NCI-H2196 treated with DMSO at 0.1 percent for 48 hours (cell line): ENCODE results near the gene IL24.

Experiments used
- DNase-seq: peaks from one replicate; lab custom pipeline; 2025; ENCODE audit not compliant: unreplicated experiment; lab: John Stamatoyannopoulos, UW

IL24 gene

DNA sequence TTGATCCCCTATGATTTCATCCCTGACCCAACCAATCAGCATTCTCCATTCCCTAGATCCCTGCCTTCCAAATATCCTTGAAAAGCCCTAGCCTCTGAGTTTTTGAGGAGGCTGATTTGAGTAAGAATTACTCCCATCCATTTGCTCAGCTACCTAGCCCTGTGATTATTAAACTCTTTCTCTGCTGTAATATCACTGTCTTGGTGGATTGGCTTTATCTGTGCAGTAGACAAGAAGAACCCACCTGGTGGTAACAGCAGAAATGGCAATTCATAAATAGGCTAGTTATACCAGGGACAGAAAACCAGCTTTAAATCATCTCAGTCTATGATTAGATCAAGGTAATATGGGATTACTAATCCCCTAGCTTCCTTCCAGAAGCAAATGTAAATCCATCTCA lies 18.8 kb upstream of the IL24 start:
- no peak for DNase-seq

DNA sequence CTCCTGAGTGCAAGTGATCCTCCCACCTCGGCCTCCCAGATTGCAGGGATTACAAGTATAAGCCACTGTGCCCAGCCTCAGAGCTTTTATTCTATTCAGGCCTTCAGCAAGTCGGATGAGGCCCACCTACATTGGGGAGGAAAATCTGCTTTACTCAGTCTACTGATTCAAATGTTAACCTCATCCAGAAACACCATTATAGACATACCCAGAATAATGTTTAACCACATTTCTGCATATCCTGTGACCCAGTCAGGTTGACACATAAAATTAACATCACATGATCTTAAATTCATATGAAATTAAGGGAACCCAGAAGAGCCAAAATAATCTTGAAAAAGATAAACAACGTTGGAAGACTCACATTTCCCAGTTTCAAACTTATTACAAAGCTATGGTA lies 16.9 kb upstream of the IL24 start:
- no peak for DNase-seq

DNA sequence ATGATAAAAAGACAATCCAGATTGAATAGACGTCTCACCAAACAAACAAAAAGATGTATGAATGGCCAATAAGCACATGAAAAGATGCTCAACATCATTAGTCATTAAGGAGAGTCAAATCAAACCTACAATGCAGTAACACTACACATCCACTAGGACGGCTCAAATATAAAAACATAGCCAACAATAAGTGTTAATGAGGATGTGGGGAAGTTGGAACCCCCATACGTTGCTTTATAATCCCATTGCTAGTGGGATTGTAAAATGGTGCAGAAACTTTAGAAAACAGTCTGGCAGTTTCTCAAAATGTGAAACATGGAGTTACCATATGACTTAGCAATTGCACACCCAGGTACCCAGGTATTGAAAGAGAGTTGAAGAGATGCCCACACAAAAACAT lies 14.7 kb upstream of the IL24 start:
- DNase-seq, result no peak

DNA sequence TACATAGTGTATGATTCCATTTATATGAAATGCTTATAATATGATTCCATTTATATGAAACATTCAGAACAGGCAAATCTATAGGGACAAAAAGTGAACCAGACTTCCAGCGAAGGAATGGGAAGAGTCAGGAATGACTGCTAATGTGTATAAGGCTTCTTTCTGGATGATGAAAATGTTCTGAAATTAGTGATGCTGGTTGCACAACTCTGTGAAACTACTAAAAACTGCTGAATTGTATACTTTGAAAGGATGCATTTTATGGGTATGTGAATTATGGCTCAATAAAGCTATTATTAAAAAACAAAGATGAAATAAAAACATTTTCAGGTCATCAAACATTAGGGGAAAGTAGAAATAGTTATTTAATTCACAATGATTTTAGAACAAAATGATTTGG lies 14.1 kb upstream of the IL24 start:
- DNase-seq, result no peak

DNA sequence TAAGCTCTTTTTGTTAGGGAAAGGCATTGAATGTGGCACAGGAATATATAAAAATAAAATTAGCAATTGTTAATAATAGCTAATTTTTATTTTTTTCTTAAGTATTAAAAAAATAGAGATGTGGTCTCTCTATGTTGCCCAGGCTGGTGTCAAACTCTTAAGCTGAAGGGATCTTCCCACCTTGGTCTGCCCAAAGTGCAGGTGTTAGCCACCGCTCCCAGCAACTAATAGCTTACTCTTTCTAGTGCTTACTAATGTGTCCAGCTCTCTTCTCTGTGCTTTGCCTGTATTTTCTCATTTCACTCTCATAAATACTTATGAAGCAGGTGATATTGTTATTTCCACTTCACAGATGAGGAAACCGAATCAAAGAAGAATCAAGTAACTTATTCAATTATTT lies 13.4 kb upstream of the IL24 start:
- DNase-seq, result no peak

DNA sequence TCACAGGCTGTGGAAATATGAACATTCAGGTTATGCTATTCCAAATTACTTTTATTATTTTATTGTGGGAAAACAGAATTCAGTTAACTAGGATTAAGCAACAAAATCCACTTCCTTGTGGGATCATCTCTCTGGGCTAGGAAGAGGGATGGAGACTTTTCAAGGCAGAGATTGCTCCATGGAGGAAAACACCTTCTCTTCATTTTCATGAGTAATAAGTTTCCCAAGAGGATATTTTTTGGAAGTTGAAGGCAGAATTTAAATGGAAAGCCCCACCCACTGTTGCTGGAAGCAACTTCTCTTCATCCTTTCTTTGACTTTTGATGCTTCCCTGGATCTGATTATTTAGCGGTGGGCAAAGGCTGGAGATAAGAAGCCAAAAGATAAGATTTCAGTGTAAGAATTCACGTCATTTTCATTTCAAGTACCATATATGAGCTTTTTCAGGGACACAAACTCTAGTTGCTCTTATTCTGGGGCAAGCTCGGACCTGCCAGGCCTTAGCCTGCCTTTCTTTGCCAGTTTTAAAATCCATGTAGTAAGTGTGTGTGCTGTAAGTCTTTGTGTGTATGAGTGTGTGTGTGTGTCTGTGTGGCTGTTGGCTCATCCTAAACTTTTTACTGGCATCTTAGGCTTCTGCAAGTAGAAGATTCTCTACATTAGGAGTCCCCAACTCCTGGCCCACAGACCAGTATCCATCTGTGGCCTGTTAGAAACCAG lies 11.7 kb upstream of the IL24 start:
- DNase-seq, result no peak

DNA sequence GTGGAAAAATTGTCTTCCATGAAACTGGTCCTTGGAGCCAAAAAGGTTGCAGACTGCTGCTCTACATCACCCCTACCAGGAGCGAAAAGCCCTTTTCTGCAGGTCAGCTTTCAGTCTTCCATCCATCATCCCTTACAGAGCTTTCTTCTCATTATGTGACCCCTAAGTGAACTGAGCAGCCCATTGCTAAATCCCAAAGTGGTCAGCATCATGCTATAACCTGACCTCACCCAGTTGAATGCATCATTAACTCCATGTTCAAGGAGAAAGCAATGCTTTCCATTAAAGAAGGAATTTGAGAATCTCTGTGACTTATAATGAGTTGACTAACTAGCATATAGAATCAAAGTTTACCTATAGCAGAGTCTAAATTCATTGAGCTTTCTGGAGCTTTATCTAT lies 10.4 kb upstream of the IL24 start:
- DNase-seq, result no peak

DNA sequence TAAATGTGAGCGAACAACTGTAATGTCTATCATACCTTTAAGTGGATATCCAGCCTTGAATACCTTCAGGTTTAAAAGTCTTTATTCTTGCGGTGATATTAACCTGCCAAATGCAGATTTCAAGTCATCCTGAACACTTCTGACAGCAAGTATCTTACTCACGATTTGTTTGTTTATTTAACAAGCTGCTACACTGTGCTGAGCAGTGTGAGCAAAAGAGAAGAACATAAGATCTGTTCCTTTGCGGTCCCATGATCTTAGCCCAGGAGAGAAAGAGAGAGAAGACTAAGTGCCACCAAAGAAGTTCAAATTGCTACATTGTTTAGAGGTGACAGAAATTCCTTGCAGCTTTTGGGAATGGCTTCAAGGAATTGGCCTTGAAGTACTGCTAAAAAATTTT lies 9.5 kb upstream of the IL24 start:
- no peak for DNase-seq

DNA sequence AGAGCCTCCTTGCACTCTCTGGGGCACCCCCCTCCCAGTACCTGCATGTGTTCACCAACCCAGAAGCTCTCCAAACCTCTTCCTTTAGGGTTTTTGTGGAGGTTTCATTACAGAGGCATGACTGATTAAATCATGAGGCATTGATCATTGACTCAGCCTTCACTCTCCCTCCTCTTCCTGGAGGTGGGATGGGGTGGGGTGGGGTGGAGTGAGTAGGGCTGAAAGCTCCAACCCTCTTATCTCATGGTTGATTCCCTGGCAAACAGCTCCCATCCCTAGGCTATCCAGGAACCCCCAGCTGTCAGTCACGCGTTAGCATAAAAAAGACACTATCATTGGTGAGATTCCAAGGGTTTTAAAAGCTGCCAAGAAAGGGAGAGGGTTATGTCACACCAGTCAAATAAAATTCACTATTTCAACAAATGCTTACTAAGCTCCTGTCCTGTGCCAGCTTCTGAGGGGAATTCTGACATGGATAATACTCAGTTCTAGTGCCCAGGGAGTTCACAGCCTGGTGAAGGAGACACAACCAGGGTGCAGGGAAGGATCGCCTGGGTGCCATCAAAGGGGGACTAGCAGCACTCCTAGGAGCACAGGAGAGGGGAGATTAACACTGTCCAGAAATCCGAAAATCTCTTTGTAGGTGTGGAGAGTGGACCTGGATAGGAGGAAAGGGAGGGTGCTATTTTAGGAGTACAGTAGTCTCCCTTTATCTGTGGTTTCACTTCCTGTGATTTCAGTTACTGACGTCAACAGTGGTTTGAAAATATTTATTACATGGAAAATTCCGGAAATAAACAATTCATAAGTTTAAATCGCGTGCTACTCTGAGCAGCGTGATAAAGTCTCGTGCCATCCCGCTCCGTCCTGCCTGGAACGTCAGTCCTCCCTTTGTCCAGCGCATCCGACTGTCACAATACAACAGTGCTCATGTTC lies 6.8 kb upstream of the IL24 start:
- no peak for DNase-seq

DNA sequence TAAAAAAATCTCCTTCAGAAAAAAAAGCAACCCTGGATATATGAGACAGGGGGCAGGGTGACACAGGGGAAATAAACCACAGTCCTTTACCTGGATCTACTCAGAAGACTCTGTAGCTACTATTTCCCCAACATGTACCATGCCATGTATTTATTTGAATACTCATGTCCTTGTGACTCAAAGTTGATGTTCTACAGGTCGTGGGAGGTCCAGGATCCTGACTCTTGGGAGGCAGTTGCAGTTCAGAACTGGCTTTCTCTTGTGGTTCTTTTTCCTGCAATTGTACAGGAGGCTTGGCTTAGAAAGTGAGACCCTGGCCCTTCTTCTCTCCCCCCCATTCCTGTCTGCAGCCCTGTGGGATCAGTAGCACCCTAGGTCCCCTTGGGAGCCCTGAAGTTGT lies 5.8 kb upstream of the IL24 start:
- DNase-seq, result no peak

DNA sequence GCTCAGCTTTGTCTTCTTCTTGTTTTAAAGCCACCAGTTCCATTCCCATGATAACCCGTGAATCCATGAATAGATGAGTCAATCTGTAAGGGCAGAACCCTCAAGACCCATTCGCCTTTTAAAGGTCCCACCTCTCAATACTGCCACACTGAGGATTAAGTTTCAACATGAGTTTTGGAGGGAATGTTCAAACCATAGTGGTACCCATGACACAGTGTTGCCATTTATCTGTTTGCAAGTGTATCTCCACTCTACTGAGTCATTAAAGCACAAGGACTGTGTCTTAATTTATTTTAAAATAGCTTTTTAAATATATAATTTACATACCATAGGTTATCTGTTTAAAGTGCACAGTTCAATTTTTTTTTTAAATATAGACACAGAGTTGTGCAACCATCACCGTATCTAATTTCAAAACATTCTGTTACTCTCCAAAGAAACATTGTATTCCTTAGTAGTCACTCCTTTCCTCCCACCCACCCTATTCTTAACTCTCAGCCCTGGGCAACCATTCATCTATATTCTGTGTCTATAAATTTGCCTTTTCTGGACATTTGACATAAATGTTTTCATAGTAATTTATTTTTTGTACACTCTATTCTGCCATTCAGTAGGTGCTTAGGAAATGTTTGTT lies 4.8 kb upstream of the IL24 start:
- DNase-seq, result no peak

DNA sequence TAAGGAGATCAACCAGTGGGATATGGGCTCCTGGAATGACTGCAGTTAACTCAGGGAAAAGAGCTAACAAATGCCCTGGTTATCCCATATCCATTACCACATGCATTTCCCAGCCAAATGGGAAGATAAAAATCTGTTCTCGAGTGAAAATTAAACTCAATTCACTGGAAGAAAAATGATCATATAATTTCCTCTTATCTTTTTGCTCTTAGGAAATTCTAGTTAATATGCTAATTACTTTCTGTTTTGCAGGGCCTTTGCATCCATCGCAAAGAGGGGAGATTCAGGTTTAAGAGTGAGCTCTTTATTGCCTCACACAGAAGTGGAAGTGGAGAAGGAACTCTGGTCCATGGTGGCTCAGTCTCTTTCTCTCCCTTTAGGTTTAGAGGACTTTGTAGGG lies 3.9 kb upstream of the IL24 start:
- DNase-seq, result no peak

DNA sequence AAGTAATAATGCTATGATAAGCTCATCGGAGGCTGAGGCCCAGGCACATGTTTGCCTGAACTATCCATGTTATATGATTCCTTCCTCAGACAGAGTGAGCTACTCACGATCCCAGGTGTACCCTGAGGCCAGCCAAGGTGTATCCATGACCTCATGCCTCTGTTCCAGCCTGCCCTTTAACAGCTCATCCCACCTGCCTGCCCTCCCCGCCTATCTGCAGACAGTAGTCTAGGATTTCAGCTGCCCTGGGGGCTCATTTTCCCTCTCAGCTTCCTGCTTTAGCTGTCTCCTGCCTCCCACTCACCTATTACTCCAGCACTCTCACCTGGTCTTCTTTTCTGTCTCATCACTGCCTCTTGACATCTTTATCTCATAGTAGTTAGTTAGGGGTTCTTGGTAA lies 1.9 kb upstream of the IL24 start:
- DNase-seq, result peak; percentile 95

DNA sequence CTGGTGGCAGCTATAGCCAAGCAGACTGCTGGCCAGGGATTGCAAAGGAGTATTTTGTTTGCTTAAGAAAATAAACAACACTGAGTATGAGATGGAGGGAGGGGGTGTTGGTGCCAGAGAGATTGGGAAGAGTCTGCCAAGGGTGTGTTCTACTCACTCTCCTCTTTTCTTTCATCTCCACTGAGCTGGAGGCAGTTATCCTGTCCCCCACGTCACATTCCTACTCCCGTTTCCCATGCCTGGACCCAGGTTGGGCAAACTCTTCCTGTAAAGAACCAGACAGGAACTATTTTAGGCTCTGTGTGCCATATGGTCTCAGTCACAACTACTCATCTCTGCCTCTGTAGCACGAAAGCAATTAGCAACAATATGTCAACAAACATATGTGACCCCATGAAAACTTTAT lies 1.4 kb upstream of the IL24 start:
- DNase-seq, result peak; percentile 90

DNA sequence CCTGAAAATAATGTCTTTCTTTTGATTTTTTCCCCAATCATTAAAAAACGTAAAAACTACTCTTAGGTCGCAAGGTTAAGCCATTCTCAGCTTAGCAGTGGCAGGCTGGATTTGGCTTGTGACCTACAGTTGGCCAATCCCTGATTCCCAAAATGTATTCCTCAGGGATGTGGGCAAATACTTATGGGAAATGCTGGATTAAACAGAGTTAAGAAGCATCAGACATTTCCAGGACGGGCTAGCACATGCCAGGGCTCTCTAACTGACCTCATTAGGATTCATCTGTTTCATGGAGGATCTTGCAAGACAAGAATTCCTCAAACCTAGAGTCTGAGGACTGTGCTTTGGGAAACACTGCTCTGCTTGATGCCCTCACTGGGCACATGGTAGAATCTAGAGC lies 982 bp upstream of the IL24 start:
- DNase-seq, result no peak

DNA sequence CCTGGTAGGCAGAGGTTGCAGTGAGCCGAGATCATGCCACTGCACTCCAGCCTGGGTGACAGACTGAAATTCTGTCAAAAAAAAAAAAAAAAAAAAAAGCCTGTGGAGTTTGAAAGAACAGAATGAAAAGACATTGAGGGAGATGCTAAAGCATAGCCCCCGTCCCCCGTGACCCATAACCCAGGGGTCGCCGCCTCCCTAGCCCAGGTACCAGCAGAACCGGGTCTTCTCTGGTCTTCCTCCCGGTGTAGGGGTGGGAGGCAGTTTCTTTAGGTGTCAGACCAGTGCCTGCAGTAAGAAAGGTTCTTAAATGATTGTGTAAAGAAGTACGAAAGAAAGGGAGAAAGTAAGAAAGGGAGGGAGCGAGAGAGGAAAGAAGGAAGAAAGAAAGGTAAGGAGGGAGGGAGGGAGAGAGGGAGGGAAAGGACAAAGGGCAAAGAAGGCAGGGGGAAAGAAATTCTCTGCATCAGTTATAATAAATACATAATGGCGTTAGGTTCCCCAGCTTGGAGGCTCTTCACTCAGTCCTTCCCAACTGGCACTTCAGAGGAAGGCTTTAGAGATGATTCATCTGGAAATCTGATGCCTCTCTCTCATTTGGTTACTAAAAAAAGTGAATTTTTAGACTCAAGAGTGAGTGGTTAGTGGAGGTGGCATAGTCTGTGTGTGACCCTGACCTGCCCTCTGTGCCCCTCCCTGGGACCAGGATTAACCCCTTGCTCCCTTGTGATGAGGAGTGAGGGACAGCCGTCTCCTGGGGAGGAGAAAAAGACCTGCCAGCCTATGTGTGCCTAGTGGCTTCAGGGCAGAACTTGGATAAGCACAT lies 1.1 kb downstream of the IL24 start:
- DNase-seq, result peak; percentile 48

DNA sequence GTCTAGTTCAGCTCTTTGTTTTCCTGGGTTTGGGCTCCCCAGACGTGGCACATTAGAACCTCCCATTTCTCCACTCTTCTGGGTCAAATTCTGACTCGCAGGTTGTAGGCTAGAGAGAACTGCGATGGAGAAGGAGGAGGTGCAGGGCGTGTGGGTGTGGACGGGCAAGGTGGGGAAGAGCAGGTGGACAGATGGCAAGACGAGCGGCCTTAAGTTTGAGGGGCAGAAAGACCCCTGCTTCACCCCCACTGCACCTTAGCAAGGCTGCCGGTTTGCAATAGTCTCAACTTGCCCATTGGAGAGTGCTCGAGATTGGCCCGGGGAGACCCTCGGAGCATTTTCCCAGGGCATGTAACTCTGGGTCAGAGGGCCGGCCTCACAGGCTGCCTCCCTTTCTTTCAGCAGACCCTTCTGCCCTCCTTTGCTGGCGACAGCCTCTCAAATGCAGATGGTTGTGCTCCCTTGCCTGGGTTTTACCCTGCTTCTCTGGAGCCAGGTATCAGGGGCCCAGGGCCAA lies 1.7 kb downstream of the IL24 start:
- DNase-seq, result no peak

DNA sequence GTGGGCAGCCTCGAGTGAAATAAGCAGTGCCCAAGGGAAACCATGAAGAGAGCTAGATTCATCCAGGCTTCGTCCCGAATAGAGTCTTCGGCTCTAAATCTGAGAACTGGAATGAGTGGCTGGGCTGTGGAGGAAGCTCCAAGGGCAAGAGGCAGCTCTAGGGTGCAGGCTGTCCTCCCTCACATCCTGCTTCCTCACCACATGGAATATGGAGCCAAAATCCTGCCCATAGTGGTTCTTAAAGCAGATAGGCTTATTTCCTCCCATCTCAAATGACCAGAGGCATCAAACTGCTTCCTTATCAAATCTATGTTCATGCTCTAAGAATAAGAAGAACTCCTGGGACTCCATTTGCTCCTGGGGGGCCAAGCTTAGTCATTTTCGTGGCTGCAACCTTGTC lies 2.5 kb downstream of the IL24 start:
- DNase-seq, result no peak

DNA sequence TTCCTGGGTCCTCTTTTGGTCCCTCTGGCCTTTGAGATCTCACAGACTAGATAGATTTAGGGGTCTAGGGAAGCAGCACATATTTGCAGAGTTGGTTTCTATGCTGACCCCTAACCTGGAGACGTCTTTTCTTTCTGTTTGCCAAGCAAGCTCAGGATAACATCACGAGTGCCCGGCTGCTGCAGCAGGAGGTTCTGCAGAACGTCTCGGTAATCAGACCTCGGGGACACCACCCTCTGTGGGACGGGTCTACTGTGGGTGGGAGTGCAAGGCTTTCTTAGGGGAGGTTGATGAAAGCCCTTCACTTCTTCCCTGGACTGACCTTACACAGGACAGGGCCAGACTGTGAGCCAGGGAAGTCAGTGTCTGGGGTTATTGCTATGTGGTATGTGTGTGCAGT lies 2.9 kb downstream of the IL24 start:
- no peak for DNase-seq

DNA sequence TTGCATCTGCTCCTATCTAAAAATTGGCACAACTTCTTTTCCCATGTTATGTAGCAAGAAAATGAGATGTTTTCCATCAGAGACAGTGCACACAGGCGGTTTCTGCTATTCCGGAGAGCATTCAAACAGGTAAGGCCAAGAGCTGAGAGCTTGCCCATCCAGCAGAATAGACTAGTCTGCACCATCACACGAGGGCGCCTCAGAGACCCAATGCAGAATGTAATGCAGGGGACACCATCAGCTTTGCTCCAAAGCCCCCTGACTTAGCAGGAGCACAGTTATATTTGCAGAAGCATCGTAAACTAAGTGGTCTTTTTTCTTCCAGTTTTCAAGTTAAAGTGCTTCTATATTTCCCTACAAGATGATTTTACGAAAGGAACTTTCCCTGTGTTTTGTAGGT lies 4.7 kb downstream of the IL24 start:
- DNase-seq, result no peak

DNA sequence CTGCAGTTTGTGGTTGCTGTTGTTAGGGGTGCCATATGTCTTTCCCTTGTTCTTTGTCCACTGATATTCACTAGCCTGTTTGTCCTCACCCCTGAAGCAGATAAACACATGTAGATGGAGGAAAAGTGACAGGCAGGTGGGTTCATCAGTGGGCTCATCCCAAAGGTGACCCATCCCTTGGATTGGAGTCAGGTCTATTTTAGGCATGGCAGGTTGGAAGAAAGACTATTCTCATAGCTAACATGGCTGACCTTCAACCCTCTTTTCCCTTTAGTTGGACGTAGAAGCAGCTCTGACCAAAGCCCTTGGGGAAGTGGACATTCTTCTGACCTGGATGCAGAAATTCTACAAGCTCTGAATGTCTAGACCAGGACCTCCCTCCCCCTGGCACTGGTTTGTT lies 5.5 kb downstream of the IL24 start:
- no peak for DNase-seq
